ENCODE measurements around the gene TAF1B. TPM values are rescaled to one million over a fixed set of nuclear protein-coding genes. Genes with fewer than 3 reads are reported as not detected.
A peak's percentile ranks its signal among the peaks of the same experiment; 100 is the strongest.

Gene TAF1B
- total RNA-seq, 1 donor = 41.3 TPM

GRCh38 chr2:9937258-9937657 is 94.0 kb downstream of the TAF1B start:
- Histone ChIP-seq H3K27ac (ENCODE audit: low read depth, low read length) (no peak overlapping the region), H3K4me1 (ENCODE audit: insufficient read depth, low read length) (peaks cover 20% of the 10 kb centered on the region), H3K36me3 (ENCODE audit: insufficient read depth, low read length) (peaks cover 3% of the 10 kb centered on the region), H3K4me2 (ENCODE audit: insufficient read depth, low read length) (no peak overlapping the region), H3K79me2 (ENCODE audit: insufficient read depth, low read length) (no peaks in the 10 kb centered on the region), H3K9me3 (ENCODE audit: low read depth, low read length) (no peaks in the 10 kb centered on the region), H3K27me3 (ENCODE audit: insufficient read depth, low read length) (no peaks in the 10 kb centered on the region), H3K4me3 (ENCODE audit: insufficient read depth, low read length) (no peak overlapping the region), H2AFZ (ENCODE audit: low read length) (no peak overlapping the region), H4K20me1 (ENCODE audit: insufficient read depth, low read length) (no peaks in the 10 kb centered on the region)
- TF ChIP-seq CTCF (IDR thresholded peaks at IDR 0.05; ENCODE audit: extremely low read depth, low read depth, low read length) = no peak
- no peak for DNase-seq (ENCODE audit: insufficient read length, low spot score, missing footprints)

GRCh38 chr2:9937968-9938367 is 94.7 kb downstream of the TAF1B start:
- peaks cover 3% of the 10 kb centered on the region for H3K36me3 ChIP-seq (ENCODE audit: insufficient read depth, low read length)
- no peaks in the 10 kb centered on the region for H4K20me1 ChIP-seq (ENCODE audit: insufficient read depth, low read length)
- H2AFZ ChIP-seq (ENCODE audit: low read length) = no peak overlapping the region
- H3K27me3 ChIP-seq (ENCODE audit: insufficient read depth, low read length) = no peaks in the 10 kb centered on the region
- no peaks in the 10 kb centered on the region for H3K9me3 ChIP-seq (ENCODE audit: low read depth, low read length)
- TF ChIP-seq CTCF (IDR thresholded peaks at IDR 0.05; ENCODE audit: extremely low read depth, low read depth, low read length) = no peak
- H3K79me2 ChIP-seq (ENCODE audit: insufficient read depth, low read length) = no peaks in the 10 kb centered on the region
- peaks cover 20% of the 10 kb centered on the region for H3K4me1 ChIP-seq (ENCODE audit: insufficient read depth, low read length)
- no peak for DNase-seq (ENCODE audit: insufficient read length, low spot score, missing footprints)
- H3K27ac ChIP-seq (ENCODE audit: low read depth, low read length) = no peak overlapping the region
- H3K4me3 ChIP-seq (ENCODE audit: insufficient read depth, low read length) = no peak overlapping the region
- no peak overlapping the region for H3K4me2 ChIP-seq (ENCODE audit: insufficient read depth, low read length)

GRCh38 chr2:9939587-9940485 is 96.6 kb downstream of the TAF1B start:
- Histone ChIP-seq H3K27me3 (ENCODE audit: insufficient read depth, low read length) (peaks cover 4% of the 10 kb centered on the region), H3K4me3 (ENCODE audit: insufficient read depth, low read length) (no peak overlapping the region), H3K9me3 (ENCODE audit: low read depth, low read length) (no peaks in the 10 kb centered on the region), H3K4me2 (ENCODE audit: insufficient read depth, low read length) (no peak overlapping the region), H3K36me3 (ENCODE audit: insufficient read depth, low read length) (peaks cover 3% of the 10 kb centered on the region), H2AFZ (ENCODE audit: low read length) (no peak overlapping the region), H3K4me1 (ENCODE audit: insufficient read depth, low read length) (peaks cover 20% of the 10 kb centered on the region), H4K20me1 (ENCODE audit: insufficient read depth, low read length) (no peaks in the 10 kb centered on the region), H3K27ac (ENCODE audit: low read depth, low read length) (no peak overlapping the region), H3K79me2 (ENCODE audit: insufficient read depth, low read length) (no peaks in the 10 kb centered on the region)
- TF ChIP-seq CTCF (IDR thresholded peaks at IDR 0.05; ENCODE audit: extremely low read depth, low read depth, low read length) = no peak
- DNase-seq (ENCODE audit: insufficient read length, low spot score, missing footprints) = no peak

- peak; percentile 93 for DNase-seq (ENCODE audit: insufficient read length, low spot score, missing footprints)
- H3K4me3 ChIP-seq (ENCODE audit: insufficient read depth, low read length) = peak overlapping the region; percentile 8
- H3K4me2 ChIP-seq (ENCODE audit: insufficient read depth, low read length) = peak overlapping the region; percentile 73
- peaks cover 20% of the 10 kb centered on the region for H3K4me1 ChIP-seq (ENCODE audit: insufficient read depth, low read length)
- H3K27me3 ChIP-seq (ENCODE audit: insufficient read depth, low read length) = peaks cover 17% of the 10 kb centered on the region
- no peaks in the 10 kb centered on the region for H4K20me1 ChIP-seq (ENCODE audit: insufficient read depth, low read length)
- peak overlapping the region; percentile 76 for H3K27ac ChIP-seq (ENCODE audit: low read depth, low read length)
- no peak for TF ChIP-seq CTCF (IDR thresholded peaks at IDR 0.05; ENCODE audit: extremely low read depth, low read depth, low read length)
- no peaks in the 10 kb centered on the region for H3K9me3 ChIP-seq (ENCODE audit: low read depth, low read length)
- H2AFZ ChIP-seq (ENCODE audit: low read length) = peak overlapping the region; percentile 77
- no peaks in the 10 kb centered on the region for H3K79me2 ChIP-seq (ENCODE audit: insufficient read depth, low read length)
- H3K36me3 ChIP-seq (ENCODE audit: insufficient read depth, low read length) = no peaks in the 10 kb centered on the region
Observed at GRCh38 chr2:9941196-9941995, 98.1 kb downstream of the TAF1B start.

Data from osteoblast (primary cell).